Activated T-helper 1 cell treated with anti-CD3 and anti-CD28 coated beads, Interleukin-2, amount 50 U/mL, for 16 hours (primary cell): Measurements from ENCODE around the gene PBX1.

Experiments
- DNase-seq, 2 donors: peaks; one replicate each; pipeline ENCODE4 v3.0.0-alpha.2; 2020; ENCODE audit warnings: low read depth in 1 of 2, low spot score in 1 of 2

PBX1 gene

DNA sequence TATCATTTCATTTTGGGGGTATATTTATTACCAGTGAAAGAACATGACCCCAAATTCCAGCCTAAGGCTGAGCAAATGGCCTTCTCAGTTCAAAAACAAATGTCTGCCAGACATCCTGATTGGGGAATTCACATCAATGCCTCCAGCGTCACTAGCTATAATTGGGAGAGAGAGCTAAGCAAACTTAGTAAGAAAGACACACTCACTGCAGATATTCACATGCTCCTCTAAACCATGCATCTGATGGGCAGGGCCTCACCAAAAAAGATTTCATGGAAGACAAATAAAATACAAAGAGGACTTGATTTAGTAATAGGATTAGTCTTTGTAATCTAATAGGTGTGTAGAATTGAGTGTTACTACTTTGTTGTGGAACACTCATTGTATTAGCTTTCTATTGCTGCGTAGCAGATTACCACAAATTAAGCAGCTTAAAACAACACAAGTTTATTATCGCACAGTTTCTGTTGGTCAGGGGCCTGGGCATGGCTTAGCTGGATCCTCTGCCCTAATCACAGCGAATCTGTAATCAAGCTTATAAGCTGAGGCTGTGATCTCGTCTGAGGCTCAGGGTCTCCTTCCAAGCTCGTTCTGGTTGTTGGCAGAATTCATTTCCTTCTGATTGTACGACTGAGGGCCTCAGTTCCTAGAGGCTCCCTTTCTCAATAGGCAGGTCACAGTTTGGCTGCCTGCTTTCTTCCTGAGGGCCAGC, 243.0 kb downstream of the PBX1 start:
- DNase-seq = no peak

DNA sequence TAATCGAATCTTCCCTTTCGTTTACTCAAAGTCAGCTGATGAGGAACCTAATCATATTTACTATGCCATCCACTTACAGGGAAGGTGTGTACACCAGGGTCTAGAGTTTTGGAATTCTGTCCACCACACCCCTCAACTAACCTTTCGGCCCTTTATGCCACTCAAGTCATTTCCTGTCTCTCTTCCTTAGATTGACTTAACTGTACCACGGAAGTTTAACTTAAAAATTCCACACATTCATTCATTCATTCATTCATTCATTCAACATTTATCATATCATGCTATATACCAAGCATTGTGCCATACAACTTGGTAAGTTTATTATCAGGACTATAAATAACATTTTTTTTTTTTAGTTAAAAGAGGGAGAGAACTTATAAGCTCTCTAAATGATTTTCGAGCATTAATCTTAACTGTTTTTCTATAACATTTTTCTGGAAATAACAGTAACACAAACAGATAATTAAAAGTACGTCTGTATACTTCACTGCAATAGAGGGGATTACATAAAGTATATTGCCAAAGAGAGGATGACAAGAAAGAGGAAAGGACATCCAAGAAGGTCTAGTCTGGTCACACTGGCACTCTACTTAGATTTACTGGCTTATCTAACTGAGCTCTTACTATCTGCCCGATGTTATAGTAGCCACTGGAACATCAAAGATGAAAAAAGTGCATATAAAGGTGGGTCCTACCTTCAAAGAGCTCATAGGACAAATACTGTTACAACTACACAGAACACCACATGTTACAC, 243.7 kb downstream of the PBX1 start:
- DNase-seq = no peak

DNA sequence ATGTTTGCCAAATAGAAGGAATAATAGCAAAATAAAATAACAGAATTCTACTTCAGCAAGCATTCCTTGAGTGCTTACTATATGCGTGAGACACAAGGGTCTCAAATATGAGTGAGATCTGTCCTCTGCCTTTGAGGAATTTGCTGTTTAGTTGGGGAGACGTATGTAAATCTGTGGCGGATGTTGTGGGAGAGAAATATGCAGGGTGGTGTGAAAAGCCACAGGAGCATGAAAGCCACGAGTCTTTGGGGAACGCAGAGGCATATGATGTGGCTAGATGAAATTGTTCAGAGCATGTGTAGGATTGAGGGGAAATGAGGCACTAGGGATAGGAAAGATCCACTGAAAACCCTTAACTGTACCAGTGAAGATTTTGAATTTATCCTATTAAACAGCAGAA, 244.4 kb downstream of the PBX1 start:
- no peak for DNase-seq

DNA sequence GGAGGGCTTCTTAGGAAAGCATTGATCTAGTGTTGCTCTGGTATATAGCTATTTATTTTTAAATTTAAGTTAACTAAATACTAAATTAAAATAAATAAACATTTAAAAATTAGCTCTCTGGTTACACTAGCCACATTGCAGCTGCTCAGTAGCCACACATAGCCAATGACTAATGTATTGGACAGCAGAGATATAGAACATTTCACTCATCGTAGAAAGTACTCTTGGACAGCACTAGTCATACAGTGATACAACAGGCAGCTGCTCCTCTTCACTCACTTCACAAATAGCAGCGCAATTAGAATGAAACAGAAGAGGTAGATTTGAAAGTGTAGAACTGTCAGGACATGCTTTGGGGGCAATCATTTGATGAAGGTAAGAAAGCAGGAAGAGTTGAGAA, 245.4 kb downstream of the PBX1 start:
- DNase-seq = no peak

DNA sequence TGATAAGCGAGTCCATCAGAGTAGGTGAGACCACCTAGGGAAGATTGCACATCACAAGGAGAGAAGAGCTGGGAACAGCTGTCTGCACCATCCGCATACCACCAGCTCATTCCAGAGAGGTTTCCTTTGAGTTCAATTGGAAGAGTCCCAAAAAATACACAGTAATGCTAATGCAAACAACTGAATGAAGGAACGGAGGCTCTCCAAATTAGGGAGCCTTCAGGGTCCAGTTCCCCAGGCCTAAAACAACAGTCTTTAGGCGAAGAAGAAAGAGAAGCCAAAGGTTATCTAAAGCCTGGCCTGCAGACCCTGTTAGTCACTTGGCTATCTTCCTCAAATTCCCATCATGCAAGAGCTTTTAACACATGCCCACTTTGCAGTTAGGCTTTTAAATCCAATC, 246.4 kb downstream of the PBX1 start:
- no peak for DNase-seq

DNA sequence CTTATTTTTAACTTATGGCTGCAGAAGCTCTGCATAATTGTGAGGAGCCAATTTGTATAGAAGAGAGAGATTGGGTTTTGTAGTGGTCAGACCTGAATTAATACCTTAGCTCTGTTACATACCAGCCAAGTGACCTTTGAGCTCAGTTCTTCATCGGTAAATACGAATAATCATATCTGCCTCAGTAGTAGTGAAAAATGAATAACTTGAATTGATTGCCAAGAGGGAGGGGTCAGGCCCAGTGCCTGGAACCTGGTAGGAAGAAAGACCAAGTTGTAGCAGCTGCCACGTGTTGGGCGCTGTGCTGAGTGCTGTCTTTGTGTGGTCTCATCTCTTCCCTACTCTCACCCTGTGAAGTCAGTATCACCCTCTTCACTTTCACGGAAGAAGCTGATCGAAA, 247.5 kb downstream of the PBX1 start:
- no peak for DNase-seq

DNA sequence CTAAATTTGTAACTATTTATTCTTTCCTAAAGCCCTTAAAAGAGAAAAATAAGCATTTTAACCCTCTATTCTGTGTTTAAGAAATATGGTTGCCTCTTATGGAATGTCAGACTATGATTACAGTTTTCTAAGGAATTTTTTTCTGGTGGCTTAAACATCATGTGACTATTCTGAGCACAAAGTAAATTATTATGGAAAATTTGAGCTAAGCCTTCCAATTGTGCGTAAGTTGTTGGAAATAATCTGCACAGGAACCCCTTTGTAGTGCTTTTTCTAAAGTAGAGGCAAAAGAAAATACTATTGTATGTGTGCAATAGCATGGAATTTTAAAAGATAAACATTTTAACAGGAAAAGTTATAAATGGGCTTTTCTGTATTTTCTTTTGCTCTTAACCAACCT, 254.8 kb downstream of the PBX1 start:
- DNase-seq = no peak

DNA sequence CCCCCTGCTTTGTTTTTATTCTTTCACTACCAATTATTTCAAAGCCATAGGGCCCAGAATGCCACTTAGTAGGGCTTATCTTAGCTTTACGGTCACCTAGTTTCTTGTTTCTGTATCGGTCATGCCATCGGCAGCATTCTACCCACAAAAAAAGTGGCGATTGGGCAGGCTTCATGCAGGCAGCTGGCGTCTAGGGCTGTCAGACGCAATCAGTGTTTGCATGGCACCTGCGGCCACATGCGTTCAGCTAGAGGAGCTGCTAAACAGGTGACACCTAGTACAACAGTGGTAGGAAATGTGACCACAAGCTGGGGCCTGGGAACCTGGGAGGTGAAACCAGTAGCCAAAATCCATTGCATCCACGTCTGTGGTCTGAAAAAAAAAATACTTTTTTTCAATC, 262.7 kb downstream of the PBX1 start:
- DNase-seq = no peak

DNA sequence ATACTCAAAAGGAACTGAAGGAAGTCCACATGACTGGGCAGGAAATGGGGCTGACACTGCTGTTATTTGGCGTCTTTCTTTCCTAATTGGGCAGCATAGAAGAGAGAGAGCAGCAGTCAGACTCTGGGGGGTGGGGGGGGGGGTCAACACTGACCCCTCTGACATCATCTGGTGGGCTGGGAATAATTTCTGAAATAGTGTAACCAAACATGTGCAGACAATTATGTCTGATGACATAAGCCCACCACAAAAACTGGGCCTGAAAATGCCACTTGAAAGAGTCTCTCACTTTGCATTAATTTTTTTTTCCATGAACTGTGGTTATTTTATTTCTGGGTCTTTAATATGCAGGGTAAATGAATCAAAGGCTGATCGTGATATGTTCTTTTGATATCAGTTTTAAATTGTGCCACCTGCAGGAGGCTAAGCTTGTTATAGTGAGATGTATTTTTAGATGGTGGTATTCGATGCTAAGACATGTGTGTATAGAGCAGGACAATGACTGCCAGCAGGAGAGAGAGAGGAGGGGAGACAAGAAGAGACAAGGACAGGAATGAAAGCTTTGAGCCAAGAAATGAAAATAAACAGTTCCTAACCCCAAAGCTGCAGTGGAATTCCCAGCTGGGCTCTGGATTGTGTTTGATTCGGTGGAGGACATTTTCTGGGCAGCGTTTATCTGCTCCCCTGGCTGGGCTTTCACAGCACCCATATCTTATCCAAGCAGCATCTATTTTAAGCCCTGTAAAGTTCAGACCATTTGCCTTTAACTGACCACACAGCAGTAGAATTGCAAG, 264.7 kb downstream of the PBX1 start:
- DNase-seq = no peak

DNA sequence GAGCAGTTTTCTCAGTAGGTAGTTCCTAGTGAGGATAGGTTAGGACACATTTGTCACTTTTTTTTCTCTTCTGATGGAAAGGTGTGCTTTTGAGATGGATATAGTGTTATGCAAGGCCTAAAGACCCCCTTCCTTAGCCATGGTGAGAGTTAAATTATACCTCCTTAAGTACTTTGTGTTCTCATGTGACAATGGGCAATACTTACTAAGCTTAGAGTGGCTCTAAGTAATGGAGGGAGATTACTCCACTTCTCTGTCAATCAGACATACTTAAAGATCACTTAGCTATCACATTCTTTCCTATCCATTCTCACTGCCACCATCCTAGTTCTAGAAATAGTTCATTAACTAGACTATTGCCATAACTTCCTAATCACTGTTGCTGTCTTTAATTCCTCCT, 265.6 kb downstream of the PBX1 start:
- no peak for DNase-seq

DNA sequence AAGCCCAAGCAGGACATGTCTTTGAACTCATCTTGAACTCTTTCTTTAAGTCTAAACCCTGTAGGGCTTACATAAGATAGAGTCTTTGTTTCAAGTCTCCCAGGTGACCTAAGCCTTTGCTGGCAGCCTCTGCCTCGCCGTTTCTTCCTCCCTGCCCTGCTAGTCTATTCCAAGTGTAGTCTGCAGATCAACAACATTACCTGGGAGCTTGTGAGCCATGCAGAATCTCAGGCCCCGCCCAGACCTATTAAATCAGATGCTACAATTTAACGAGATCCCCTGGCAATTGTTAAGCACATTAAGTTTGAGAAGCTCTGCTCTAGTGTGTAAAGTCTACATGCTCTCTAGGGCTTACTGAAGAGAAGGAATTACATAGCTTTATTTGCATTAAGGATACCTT, 271.6 kb downstream of the PBX1 start:
- DNase-seq = no peak

DNA sequence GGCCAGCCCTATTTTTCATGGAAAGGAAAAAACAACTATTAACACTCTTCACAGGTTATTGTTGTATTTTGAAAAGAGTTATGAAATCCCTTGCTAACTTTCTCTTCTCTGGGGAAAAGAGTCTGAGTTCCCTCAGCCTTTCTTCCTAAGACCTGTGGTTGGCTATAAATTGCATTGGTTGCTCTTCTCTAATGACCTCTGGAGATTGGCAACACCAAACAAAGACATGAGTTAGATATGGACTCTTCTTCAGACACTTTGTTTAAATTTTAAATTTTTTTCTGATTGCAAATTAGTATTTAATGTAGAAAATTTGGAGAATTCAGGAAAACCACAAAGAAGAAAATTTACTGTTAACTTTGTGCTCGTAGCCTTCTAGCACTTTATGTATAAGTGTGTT, 275.7 kb downstream of the PBX1 start:
- DNase-seq = no peak

DNA sequence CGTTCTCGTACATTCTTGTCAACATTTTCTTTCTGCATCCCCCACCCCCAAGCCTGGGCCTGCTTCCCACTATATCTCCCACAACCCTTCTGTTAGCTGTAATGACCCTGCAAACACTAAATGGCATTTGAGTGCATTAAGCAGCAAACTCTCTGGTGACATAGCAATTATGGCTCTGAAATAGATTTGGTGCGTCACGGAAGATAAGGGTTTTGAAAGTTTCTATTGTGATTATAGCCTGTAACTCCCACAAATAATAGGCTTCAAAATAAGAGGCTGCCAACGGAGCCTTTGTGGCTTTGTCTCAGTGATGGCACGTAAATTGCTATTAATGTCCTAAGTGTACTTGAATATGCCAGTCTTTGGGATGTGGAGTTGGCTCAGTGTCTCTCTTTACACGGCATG, 277.6 kb downstream of the PBX1 start:
- no peak for DNase-seq

DNA sequence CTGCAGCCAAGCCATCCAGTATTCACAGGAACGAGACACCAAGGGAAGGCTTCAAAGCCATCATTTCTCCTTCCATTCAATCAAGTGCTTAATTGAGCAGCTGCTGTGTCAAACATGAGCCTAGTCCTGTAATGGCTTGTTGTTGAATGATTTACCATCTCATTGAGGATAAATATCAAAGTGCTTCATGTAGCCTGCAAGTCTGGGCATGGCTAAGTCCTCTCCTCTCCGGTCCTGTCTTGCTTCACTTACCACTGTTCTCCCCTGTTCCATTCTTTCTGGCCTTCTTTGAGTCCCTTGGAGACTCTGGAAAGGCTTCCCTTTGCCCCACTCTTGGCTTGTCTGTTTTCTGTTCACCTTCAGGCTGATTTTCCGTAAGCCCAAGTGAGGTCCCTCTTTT, 279.8 kb downstream of the PBX1 start:
- no peak for DNase-seq

DNA sequence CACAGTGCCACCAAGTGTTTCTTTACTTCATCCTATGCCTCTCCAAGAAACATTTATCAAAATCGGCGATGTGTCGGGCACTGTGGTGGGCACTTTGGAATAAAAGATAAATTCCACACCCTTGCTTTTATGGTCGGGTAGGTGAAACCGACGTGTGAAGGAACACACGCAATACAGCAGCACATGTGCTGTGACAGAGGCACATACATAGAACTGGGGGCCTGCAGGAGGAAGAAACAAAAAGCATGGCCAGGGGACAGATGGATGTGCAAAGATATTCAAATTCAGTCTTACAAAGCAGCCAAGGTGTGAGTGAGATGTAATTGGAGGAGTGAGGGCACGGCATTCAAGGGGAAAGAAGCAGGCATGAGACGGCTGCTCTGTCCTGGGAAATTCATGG, 282.0 kb downstream of the PBX1 start:
- no peak for DNase-seq

DNA sequence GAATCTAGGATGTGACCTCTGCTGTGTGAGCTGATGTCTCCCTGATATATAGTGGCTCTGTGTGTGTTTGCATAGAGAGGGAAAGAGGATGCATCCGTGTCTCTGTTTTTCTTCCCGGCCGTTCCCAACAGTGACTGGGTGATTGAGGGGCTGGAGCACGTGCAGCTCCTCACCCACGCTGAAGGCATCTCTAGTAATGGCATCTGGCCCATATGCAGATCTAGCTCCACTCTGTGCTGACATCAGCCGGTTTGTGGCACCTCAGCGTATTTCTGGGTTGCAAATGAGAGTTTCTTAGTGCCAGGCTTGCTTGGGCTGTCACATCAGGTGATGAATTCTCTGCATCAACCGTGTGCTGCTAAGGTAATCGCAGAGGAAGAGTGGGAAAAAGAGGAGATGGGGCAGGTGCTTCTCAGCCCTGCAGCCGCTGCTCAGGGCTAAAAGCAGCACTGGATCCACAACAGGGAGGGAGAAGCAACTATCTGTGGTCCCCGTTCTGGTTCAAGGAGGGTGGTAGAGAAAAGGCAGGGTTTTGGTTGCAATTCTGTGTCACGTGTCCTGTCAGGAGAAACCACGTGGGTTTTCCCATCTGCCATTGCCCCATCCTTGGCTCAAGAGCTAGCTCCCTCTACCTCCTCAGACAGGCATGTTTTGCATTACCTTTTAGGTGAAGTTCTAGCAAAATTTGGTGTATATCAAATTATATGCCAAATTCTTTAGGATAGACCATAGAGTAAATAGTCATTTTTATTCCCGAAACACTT, 282.9 kb downstream of the PBX1 start:
- DNase-seq = no peak

DNA sequence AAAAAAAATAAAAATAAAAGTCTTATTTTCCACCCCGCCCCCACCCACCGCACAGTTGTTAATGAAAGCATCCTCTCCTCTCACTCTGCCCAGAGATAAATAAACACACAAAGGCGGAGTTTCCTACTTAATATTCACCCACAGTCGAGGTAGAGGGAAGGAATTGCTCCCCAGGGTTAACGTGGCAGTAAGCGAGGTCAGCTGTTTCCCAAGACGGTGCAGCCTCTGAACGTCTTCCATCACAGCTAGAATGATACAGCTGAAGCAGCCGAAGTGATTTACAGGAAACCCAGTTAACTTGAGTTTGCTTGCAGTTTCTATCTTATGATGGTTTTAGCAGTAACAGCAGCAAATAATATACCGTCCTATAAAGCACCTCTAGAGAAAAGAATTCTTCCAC, 283.9 kb downstream of the PBX1 start:
- no peak for DNase-seq

DNA sequence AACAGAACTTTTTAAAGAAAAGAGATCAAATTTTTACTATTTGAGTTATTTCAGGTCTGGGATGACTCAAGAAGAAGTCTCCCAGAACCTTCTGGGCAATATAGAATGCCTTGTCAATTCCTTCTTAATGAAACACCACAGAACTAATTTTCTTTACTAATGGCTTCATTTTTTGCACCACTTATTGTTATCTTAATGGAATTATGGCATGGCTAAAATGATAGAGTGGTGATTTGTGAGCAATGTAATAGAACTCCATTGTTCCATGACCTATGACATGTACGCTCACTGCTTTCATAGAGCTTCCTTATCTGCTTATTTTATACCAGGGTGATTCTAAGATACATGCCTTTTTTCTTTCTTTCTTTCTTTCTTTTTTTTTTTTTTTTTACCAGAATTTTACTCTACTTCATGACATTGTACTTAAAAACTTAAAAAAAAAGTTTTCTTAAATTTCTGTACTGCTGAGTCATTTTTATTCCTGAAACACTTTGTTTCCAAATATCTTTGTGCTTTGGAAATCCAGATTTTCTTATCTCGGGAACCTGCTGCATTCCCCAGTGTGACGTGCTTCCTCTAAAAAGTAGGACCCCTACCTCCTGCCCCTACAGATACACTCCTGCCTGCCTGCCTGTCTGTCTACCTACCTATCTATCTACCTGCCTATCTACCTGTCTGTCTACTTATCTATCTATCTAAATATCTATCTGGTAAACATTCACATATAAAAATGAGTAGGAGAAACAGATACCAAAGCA, 284.9 kb downstream of the PBX1 start:
- DNase-seq = no peak

DNA sequence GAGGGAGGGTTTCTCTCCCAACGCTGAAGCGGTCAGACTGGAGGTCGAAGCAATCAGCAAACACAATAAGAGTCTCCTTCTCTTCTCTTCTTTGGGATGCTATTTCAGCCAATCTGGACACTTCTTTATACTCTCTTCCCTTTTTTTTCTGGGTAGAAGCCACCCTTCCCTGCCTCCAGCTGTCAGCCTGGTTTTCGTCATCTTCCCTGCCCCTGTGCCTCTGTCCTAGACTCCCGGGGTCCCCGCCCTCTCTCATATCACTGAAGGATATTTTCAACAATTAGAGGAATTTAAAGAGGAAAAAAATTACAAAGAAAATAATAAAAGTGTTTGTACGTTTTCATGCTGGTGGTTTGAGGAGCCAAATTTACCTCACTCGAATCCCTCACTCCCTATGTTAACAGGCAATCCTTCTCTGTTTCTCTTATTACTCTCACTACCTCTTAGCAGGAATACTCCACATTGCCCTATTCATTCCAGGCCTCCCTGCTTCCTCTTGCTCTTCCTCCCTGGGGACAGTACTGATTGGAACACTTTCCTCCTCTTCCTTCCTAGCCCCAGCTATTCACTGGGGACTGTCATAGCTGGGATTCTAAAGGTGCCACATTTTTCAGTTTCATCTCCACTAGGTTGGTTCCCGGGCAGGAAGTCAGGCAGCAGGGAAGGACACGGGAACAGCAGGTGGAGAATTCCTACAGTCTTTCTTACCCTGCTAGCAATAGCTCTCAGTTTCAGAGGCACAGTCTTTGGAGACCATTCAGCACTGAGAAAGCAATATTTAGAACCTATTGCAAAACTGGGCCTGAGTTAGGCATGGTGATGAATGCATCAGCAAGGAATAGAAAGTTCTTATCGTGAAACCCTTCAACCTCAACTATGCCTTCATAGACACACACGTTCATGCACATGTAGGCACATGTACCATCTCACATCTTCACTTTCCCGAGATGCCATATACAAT, 288.0 kb downstream of the PBX1 start:
- no peak for DNase-seq

DNA sequence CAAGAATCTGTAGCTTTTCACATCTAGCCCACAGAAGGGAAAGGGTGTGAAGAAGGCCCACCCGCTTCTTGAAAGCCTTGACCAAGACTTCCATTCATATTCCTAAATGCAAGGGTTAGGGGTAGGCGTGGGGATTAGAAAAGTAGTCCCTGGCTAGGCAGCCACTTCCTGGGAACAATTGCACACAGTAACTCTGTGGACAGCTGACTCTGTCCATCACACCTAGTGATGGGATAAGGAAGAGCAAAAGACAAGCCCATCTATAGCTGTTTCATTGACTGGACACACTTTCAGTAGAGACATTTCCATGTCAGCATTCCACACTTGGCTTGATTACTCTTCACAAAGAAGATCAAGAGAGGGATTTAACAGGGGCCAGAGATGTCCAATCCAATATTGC, 294.2 kb downstream of the PBX1 start:
- DNase-seq = no peak
